Measurements from ENCODE around the gene FLOT2.
"Not testable (repeated sequence)": the region's sequence is repeated elsewhere in the genome, so short reads cannot be mapped to it uniquely, and the experiment has no call there.

FLOT2 gene, protein sequence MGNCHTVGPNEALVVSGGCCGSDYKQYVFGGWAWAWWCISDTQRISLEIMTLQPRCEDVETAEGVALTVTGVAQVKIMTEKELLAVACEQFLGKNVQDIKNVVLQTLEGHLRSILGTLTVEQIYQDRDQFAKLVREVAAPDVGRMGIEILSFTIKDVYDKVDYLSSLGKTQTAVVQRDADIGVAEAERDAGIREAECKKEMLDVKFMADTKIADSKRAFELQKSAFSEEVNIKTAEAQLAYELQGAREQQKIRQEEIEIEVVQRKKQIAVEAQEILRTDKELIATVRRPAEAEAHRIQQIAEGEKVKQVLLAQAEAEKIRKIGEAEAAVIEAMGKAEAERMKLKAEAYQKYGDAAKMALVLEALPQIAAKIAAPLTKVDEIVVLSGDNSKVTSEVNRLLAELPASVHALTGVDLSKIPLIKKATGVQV

DNA sequence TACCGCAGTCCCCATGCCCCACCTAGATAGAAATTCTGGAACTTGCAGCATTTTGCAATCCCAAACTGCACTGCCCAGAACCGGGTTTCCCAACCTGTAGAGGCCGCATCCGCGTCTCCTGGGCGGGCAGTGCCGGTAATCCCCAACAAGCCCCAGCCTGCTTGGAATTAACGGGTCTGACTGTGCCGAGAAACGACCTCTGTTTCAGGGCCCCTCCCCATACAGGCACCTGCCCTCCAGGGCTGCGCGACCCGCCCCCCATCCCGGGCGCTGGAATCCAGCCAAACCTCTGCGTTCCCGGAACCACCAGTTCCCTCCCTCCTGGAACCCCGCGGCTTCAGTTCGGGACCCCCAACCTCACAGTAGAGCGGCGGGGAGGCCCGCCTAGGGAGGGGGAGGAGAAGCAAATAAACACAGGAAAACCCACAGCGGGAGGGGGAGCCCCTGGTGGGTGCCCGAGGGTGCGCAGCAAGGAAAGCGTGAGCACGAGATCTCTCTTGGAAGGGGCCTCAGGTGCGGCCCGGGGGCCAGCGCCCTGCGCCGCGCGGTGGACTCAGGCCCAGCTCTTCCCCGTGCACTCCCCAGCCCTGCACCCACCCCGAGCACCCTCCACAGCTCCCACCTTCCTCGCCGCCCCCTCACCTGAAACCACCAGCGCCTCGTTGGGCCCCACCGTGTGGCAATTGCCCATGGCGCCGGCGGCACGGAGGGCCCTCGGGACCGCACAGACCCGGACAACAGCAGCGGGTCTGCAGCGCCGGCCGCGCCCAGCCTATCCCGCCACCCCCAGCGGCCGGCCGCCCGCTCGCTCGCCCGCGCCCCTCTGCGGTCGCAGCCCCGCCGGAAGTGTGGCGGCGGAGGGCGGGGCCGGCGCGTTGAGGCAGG is at the start of gene FLOT2:
Gene FLOT2 (minus strand): TSS at position 850 of the 885 bp plus-strand sequence. CDS start 159 bp downstream, at position 691.
- peak; percentile 40 to 55 for DNase-seq (ENCODE audit: low read depth in 2 of 2)

DNA sequence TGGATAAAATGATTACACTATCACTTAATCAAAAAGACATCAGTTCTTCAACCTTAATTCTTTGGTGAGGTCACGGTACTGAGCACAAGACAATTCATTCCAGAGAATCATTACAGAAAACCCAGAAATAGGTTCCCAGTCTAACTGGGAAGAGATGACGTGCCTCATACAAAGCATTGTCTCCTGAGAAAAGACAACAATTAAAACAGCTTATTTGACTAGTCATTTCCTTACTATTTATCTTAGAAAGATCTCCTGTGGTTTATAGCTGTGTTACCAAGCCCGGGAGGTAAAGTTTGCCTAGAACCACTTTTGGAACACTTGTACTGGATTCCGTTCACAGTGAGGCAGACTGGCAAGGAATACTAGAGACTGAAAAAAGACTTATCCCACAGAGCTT is 48.7 kb upstream of the FLOT2 start:
- no peak for DNase-seq (ENCODE audit: low read depth in 2 of 2)

DNA sequence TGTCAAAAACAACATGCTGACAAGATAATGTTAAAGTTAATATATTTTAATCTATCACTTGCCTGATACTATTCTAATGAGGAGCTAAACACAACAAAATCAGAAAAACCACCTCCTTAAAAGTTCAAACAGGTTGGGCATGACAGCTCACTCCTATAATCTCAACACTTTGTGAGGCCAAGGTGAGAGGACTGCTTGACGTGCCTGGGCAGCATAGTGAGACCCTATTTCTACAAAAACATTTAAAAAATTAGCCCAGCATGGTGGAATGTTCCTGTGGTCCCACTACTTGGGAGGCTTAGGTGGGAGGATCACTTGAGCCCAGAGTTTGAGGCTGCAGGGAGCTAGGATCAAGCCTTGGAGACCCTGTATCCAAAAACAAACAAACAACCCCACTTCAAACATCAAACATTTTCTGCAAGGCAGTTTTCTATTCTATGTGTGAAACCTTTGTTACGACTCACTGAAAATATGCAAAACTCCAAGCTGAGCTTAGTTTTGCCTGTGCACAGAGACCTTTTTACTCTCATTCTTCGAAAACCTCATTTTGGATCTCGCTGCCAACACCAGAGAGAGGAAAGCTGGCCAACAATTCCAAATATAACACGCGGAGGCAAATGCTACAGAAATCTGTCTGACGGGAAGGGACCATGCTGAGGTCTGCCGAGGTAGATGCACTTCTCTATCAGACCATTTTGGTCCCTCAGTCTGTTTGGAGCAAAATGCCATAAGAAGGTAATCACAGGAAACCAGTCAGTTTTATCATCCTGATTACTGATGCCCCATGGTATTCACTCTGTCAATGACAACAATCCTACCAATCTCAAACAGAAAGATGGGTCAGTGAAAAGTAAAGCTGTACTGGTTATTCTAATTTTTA is 47.6 kb upstream of the FLOT2 start:
- no peak for DNase-seq (ENCODE audit: low read depth in 2 of 2)

DNA sequence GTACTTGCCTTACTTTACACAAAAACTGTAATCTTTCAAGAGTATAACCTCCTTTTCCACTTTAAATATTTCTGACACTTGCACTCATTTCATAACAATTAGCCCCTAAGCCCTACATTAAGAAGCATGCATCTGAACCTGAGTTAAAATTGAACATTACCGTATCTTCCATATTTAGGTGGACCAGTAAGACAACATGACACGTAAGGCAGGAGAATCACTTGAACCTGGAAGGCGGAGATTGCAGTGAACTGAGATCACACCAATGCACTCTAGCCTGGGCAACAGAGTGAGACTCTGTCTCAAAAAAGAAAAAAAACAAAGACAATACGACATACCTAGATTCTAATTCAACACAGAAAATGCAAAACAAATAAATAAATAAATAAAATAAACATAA is 46.8 kb upstream of the FLOT2 start:
- no peak for DNase-seq (ENCODE audit: low read depth in 2 of 2)

DNA sequence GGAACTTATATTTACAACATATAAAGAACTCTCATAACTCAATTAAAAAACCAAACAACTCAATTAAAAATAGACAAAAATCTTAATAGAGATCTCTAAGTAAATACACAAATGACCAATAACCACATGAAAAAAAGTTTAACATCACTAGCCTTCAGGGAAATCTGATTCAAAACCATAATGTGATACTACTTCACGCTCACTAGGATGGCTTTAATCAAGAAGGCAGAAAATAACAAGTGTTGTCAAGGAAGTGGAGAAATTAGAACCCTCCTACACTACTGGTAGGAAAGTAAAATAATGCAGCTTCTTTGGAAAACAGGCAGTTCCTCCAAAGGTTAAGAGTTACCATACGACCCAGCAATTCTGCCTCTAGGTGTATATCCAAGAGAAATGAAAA is 45.4 kb upstream of the FLOT2 start:
- no peak for DNase-seq (ENCODE audit: low read depth in 2 of 2)

DNA sequence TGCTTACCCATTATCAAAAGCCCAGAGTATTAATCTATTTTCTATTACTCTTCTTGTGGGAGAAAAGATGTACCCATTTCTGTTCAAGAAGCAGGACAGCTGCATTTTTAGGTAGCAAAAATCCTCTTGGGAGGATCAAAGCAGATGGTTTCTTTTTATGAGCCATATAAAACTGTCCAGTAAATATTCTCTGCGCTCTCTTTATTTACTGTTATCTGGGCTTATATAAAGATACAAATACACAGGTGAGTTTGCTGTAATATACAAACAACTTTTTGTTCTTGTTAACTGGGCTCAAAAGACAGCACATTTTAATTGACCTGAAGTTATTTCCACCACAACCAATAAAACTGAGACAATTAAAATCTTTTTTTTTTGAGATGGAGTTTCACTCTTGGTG is 43.7 kb upstream of the FLOT2 start:
- no peak for DNase-seq (ENCODE audit: low read depth in 2 of 2)

DNA sequence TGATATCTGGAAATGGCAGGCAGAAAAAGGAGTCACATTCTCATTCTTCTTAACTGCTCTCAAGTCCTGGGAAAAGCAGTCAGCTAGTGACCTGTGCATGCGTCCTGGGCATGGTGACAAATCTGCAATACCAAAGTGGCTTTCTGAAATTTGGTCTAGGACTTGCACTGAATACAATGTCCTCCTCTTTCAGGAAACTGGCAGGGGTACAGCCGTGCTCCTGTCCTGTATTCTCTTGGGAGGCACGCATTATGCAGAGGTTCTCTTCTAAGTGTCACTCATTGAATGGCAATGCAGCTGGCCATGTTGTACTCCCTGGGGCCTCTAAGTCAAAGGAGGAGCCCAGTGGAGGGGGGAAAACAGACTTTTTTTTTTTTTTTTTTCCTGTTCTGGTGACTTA is 43.1 kb upstream of the FLOT2 start:
- no peak for DNase-seq (ENCODE audit: low read depth in 2 of 2)

DNA sequence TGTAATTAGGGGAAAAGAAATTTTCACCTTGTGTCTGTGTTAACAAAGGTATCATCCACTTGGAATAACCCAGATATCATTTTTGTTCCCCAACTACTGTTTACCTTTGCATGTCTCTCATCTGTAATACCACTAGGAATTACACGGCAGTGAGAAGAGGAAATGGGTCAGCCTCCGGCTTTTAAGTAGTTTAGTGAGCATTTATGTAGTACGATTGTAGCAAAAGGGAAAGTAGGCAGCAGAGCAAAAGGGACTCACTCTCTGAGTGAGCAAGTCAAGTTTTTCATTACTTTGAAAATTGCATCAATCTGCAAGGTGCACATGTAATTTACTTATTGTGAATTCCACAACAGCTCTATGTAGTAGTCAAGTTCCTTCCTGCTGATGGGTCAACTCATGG is 42.6 kb upstream of the FLOT2 start:
- DNase-seq (ENCODE audit: low read depth in 2 of 2) = no peak

DNA sequence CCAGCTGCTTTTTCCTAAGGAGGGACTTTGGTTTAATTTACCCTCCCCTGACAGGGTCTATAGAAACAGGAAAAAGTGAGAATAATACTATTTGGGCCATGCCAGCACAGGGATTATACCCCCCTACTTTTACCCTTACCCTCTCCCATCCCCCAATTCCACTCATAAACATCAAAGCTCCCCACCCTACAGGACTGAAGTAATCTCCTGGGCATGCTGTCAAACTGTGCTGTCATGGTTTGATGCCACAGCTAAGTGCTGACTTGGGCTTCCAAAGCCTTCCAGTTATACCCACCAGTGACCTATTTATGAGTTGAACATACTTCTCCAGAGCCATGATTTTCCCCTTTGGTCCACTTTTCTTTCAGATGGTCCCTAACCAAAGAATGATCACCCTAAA is 41.0 kb upstream of the FLOT2 start:
- DNase-seq (ENCODE audit: low read depth in 2 of 2) = no peak

DNA sequence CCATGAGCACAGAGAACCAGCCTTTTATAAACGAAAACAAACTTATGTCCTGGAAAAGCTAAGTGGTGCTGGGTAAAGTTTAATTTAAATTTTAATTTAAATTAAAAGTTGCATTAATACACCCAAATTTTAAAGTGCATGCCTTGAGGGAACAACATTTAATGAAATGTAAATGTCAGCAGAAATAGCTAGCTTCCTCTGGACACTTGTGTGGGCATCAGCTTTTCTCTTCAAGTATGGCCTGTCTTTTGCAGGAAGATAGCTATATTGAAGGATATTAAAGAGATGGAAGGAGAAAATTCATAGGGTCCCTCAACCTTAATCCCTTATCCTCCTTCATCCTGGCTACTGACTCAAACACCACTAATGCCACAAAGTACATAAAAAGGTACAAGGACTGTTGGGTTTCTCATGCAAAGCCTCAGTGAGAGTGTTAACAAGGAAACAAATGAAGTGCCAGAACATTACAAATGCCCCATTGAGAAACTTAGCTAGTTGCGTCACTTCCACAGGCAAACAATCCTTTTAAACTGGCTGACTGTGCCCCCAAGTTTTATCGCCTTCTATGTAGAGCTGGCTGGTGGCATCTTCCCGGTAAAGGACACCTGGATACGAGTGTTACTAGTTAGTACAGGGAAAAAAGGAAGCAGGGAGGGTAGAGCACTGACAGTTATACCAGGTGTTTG is 39.7 kb upstream of the FLOT2 start:
- DNase-seq (ENCODE audit: low read depth in 2 of 2) = no peak

DNA sequence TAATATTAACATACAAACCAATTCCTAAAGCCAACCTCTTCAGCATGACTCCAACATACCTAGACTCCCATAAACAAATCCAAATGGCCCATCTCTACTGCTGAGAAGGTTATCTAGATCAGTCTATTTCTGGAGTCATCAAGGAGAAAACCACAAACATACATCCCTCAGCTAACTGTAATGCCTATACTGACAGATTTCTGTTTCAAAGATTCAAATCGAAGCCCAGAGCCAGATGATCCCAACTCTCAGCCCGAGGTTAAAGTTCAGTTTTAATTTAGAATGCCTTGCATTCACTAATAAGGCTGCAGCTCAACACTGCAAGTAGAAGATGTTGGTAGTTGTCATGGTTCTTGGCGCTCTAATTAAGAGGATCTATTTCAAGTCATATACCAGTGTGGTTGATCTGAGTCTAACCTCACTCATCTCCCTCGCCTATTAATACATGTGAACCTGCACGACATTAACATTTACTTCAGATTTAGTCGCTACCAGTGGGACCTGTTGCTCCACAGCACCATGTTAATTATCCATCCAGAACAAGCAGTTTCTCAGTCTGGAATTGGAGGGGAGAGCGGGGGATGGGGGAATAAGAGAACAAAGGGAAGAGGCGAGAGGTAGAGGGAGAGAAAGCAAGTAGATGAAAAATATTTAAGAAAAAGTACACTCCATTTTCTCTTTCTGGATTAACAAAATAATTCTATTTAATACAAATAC is 38.4 kb upstream of the FLOT2 start:
- DNase-seq (ENCODE audit: low read depth in 2 of 2) = no peak

DNA sequence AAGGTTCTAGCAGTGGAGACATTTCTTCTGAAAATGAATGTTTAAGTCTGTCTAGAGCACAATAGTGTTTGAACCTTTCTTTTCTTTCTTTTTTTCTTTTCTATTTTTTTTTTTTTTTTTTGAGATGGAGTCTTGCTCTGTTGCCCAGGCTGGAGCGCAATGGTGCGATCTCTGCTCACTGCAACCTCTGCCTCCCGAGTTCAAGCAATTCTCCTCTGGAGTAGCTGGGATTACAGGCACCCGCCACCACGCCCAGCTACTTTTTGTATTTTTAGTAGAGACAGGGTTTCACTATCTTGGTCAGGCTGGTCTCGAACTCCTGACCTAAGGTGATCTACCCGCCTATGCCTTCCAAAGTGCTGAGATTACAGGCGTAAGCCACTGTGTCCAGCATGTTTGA is 37.0 kb upstream of the FLOT2 start:
- DNase-seq (ENCODE audit: low read depth in 2 of 2) = not testable (repeated sequence)

DNA sequence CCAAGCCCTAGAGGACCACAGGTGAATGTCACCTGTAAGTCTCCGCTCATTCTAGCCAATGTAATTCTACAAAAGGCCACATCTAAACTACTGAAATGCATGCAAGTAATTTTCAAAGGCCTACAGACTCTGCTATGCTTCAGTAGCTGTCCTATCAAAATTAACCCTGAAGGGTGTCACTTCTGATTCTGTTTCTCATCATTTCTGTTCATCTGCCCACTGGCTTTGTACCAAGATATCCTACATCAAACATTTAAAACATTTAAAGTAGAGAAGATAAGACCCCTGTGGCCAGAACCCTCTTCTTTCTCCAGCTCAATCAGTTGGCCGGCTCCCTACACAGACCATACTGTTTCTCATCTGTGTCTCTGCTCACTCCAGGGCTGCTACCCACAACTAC is 32.3 kb upstream of the FLOT2 start:
- no peak for DNase-seq (ENCODE audit: low read depth in 2 of 2)

DNA sequence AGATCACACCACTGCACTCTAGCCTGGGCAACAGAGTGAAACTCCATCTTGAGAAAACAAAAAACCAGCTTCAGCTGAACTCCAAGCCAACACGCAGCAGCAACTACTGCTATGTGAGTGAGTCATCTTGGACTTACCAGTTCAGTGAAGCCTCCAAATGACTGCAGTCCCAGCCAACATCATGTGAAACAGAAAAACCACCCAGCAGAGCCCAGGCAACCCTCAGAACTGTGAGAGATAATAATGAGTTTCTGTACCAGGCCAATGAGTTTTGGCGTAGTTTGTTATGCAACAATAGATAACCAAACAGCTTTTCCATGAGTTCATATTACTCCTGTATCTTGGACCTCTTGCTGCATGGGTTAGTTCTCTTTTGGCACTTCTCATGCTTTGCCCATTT is 30.5 kb upstream of the FLOT2 start:
- no peak for DNase-seq (ENCODE audit: low read depth in 2 of 2)

DNA sequence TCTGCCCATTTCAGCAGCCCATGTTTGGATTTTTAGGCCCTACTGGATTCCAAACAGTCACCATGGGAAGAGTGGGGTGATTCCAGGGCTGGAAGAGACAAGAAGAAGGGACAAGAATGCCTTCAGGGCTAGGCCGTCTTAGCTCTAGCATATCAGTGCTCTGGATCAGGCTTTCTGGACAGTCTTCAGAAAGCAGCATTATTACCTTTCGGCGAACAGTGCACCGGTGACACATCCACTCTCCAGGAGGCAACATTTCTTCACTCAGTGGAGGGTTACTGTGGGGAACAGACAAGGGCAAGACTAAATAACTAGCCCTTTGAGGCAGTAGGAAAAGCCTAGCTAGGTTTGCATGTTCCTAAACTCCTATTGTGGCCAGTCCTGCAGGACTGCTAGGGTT is 29.3 kb upstream of the FLOT2 start:
- DNase-seq (ENCODE audit: low read depth in 2 of 2) = no peak

DNA sequence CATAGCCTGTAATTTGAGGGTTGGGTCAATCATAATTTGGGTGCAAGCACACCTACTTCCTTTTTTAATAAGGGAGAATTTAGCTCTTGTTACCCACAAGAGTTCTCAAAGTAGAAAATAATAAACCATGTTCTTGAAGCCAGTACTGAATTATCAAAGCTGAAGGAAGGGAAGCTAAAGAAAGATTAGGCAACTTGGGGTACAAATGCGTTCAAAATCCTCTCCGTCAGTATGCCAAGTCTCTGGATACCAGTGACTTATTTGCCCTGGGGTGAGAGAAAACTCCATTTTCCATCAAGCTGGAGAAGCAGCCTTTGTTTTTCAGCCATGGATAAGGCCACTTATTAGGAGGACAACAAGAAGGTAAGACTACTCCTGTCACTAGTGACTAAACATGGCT is 28.8 kb upstream of the FLOT2 start:
- DNase-seq (ENCODE audit: low read depth in 2 of 2) = no peak

DNA sequence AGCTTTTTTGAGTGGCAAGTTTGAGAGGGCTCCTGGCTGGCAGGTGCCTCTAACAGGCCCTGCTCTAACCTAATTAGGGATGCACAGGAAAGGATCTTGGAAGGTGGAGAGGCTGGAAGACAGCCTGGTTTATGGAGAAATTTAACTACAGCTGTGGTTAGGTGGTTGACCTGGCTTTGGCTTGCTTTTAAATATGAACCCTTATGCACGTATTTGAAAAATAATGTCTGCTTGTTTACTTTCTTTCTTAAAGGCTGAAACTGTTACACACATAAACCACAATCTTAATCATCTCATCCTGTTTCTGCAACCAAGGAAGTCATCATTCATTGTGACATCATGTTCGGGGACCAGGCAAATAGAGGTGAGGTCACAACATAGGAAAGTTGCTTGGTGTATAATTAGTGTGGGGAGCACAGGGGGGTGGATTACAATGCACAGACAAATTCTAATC is 28.4 kb upstream of the FLOT2 start:
- DNase-seq (ENCODE audit: low read depth in 2 of 2) = peak in 1 of 2 donors; percentile 37

DNA sequence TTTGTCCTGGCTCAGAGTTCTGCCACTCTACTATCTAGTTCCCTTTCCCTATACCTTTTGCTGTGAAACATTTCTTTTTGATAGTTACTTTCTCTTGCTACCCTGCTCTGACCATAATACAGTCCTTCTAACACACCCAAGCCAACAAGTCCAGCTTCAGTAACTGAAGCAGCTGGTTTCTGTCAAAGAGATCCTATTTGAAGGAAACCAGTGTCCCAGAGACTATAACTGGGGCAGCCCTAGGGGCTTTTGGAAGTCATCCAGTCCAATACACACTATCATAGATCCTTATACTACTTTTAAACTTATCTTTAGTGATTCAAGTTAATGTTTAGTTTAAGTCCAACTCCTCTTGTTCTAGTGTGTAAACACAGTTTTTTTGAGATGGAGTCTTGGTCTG is 22.7 kb upstream of the FLOT2 start:
- DNase-seq (ENCODE audit: low read depth in 2 of 2) = no peak

DNA sequence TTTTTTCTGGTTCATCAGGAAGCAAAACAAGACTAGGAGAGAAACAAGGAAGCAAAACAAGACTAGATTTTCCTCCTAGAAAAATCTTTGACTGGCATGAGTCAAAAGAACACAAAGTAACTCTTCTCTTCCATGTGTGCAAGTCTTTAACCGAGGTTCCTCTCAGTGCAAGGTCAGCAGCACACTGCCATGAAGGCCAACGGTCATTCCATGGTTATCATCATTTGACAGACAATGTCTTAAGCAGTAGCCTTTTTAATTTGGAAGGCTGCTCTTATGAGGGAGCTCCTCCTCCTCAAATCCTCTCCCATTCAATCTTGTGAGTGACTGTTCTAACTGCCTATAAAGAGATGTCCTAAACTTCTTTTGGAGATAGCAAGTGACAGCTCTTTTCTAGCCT is 20.8 kb upstream of the FLOT2 start:
- no peak for DNase-seq (ENCODE audit: low read depth in 2 of 2)

DNA sequence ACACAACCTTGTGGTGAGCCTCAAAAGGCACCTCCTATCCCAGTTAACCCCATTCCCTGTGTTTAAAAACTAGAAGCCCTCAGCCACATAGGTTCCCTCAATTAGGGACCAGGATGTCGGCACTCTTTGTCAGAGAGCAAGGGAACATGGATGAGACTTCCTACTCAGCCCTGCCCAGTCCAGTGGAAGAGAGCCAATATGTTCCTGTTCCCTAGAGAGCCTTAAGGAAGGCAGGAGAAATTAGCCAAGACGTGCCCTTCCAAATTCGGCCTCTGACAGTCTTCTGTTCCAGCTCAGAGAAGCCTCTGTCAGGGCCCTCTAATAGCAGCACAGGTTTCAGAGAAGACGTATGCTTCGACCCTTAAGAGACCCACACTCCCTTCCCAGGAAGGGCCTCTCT is 19.9 kb upstream of the FLOT2 start:
- DNase-seq (ENCODE audit: low read depth in 2 of 2) = no peak

DNA sequence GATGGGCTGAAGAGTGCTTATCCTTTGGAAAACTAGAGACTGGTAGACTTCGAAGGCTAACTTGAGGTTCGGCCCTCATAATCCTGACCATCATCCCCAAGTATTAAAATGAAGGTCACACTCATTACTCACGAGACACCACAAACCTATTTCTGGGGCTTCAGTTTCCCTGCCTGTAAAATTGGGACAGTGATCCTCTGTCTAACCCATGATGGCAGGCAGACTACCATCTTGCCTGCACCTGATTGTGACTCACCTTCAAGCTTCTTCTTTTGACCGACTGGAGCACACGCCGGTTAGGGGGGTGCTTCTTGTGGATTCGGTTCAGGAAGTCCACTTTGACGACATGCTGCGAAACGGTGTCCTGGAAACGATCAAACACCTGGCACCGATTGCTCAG is 19.5 kb upstream of the FLOT2 start:
- no peak for DNase-seq (ENCODE audit: low read depth in 2 of 2)

All from stimulated activated CD4-positive, alpha-beta T cell treated with anti-CD3 and anti-CD28 coated beads, Interleukin-1b, Interleukin-23, amount 100 ng/mL, for 4 hours (primary cell).